ENCODE measurements around the gene YAE1.
A peak's percentile ranks its signal among the peaks of the same experiment; 100 is the strongest.

YAE1 gene

DNA sequence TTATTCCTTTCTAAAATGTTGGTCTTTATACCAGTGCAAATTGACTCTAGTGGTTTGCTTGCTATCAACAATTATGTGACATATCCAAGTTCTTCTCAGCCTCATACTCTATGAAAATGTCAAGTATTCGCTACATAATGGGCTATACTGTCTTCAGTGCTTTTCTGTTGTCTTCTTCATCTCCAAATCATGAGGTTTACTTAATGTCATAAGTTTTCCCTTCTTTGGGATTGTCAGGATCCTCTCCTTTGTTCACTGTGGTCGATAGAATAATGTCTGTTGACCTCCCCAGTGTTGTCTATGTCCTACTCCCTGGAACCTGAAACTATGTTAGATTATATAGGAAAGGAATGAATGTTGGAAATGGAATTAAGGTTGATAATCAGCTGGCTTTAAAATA is 40.7 kb downstream of the YAE1 start:
- no peak for DNase-seq (ENCODE audit: low read depth in 2 of 2)

DNA sequence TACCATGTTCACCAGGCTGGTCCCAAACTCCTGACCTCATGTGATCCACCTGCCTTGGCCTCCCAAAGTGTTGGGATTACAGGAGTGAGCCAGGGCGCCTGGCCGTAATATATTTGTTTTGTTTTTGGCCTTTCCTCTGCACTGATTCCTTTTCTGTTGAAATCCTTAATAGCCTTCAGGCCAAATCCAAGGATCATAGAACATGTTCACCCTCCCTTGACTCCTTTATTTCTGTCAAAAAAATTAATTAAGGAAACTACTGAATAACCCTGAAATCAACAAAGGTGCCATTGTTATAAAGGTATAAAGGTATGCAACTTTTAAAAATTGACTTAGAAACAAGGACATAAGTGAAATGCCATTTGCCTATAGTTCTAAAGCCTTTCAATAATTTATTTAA is 41.7 kb downstream of the YAE1 start:
- DNase-seq (ENCODE audit: low read depth in 2 of 2) = no peak

GRCh38 chr7:39608278-39608677 is 42.1 kb downstream of the YAE1 start:
- no peak for DNase-seq (ENCODE audit: low read depth in 2 of 2)

GRCh38 chr7:39609113-39609934 is 43.1 kb downstream of the YAE1 start:
- peak; percentile 9 to 10 for DNase-seq (ENCODE audit: low read depth in 2 of 2)

- DNase-seq (ENCODE audit: low read depth in 2 of 2) = no peak
These were observed 43.7 kb downstream of the YAE1 start for GRCh38 chr7:39609935-39610263.

DNA sequence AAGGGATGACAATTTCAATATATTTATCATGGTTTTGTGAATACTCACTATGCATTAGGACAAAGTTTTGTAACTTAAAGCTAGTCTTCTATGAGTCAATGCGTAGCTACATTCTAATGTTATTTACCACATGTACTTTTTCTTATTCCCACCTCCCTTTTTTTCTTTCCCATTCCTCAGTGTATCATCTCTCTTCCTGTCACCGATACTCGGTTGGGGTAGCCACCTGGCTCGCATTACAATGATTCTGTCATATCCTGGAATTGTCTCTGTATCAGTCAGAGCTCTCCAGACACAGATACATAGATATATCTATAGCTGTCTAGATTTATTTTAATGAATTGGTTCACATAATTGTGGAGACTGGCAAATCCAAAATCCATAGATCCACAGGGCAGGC is 47.4 kb downstream of the YAE1 start:
- DNase-seq (ENCODE audit: low read depth in 2 of 2) = no peak

GRCh38 chr7:39614299-39614698 is 48.1 kb downstream of the YAE1 start:
- no peak for DNase-seq (ENCODE audit: low read depth in 2 of 2)

- no peak for DNase-seq (ENCODE audit: low read depth in 2 of 2)
These were observed 49.3 kb downstream of the YAE1 start for GRCh38 chr7:39615350-39615975.

GRCh38 chr7:39616138-39616537 is 49.9 kb downstream of the YAE1 start:
- DNase-seq (ENCODE audit: low read depth in 2 of 2) = no peak

- DNase-seq (ENCODE audit: low read depth in 2 of 2) = no peak
These were observed 50.8 kb downstream of the YAE1 start for GRCh38 chr7:39617005-39617404.

DNA sequence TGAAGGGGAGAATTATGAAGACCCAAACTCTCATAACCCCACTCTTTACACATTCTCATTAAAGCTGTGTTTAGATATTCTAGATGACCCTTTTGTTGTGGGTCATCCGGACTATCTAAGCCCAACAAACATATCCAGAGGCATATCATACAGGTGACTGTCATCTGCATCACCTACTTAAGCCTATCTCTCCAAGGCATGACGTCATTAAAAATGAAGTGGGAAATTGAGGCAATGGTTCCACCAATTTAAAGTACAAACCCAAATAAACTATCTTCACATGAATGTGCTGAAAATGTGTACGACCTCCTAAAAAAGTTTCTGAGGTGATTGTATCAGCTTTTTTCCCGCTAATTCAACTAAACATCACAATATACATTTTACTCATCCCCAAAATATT is 52.7 kb downstream of the YAE1 start:
- no peak for DNase-seq (ENCODE audit: low read depth in 2 of 2)

DNA sequence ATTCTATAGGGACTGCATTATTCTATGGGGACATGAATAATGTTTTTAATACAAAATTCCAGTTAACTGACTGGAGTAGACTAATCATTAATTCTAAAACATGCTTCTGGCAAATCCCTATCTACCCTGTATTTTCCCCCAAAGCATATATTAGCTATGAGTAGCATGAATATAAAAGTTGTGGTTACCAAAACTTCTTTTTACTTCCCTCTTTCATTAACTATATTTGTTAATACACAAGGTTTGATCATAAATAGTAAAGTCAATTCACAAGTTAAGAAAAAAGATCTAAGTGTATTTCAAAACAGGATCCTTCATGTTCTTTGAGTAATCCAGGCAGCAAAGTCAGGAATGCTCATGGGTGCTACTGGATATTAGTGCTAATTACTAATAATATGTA is 54.3 kb downstream of the YAE1 start:
- DNase-seq (ENCODE audit: low read depth in 2 of 2) = no peak

DNA sequence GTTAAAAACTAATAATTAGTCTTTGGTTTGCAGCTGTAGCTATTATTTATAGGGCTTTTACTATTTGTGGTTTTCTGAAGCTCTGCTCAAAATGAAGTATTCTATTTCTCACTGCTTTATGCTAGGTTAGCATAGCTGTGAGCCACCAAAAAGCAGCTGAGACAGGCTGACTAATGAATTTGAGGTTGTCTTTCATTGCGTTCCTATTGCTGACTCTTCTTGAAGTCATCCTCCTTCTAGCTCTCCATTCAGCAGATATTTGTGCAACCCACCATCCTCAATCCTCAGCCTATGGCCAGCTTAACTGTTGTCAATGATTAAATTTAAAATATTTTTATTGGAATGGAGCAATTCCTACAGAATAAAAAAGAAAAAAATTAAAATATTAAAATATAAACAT is 55.1 kb downstream of the YAE1 start:
- no peak for DNase-seq (ENCODE audit: low read depth in 2 of 2)

- no peak for DNase-seq (ENCODE audit: low read depth in 2 of 2)
These were observed 55.7 kb downstream of the YAE1 start for GRCh38 chr7:39621784-39622411.

Measured in stimulated activated CD4-positive, alpha-beta T cell treated with anti-CD3 and anti-CD28 coated beads, Interleukin-4, amount 100 ng/mL, for 48 hours (primary cell).